Right forelimb (tissue), 1 donor: ENCODE measurements around the gene IRF7.
"Not testable (repeated sequence)": the region's sequence is repeated elsewhere in the genome, so short reads cannot be mapped to it uniquely, and the experiment has no call there.

Source experiments
- DNase-seq: peaks from one replicate; pipeline ENCODE4 v3.0.0-alpha.2; 2018

Gene IRF7

GRCh38 chr11:615504-616319, at the start of gene IRF7:
IRF7 (minus strand) TSS chr11:615950; CDS start chr11:615364, 586 bp downstream.
- DNase-seq: peak; percentile 96

DNA sequence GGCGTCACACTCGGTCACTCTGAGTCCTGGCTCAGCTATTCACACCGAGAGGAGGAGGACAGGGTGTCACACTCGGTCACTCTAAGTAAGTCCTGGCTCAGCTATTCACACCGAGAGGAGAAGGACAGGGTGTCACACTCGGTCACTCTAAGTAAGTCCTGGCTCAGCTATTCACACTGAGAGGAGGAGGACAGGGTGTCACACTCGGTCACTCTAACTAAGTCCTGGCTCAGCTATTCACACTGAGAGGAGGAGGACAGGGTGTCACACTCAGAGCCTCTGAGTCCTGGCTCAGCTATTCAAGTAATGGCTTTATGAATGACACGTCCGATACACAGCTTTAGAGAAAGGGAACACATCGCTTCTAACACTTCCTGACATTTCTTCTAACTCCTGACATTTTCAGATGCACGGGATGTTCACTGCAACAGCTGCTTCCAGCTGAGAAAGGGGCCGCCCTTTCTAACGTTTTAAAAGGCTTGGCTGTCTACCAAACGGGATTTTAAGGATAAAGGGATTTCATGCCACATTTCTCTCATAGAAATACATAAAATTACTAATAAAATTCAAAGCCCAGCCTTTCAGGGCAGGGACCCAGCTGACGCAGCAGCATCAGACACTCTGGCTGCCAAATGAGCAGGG, 49.4 kb upstream of the IRF7 start:
- no peak for DNase-seq

GRCh38 chr11:662689-663274, 47.0 kb upstream of the IRF7 start:
- DNase-seq: peak; percentile 73

DNA sequence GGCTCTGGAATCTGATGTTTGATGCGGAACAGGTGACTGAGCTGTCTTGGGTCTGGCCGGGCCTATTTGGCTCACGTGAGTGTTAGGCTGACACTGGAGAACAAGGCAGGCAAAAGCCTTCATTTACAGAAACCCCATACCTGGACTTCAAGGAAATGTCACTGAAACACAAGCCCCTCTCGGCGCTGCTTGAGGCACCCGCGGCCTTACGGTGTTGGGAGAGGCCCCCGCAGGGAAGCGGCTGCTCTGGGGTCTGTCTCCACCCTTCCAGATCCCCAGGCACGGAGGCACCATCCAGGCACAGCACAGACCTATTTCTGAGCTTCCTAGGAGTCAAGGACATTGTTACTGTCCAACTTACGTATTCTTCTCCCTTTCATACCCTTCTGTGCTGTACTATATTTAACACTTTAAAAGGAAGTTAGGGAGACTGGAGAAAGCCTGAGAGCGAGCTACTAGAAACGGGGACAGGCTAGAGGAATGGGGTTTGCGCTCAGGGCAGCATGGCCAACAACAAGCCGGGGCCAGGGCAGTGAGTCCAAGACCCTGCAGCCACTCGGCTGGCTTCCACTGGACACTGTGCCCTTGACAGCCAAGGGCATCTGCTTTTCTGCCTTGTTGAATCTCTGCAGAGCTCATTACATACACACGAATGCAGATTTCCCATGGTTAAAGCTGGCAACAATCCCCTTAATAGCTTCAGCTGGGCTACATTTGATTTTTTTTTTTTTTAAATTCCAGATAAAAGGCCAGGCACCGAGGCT, 45.1 kb upstream of the IRF7 start:
- no peak for DNase-seq

GRCh38 chr11:660281-660680, 44.5 kb upstream of the IRF7 start:
- no peak for DNase-seq

DNA sequence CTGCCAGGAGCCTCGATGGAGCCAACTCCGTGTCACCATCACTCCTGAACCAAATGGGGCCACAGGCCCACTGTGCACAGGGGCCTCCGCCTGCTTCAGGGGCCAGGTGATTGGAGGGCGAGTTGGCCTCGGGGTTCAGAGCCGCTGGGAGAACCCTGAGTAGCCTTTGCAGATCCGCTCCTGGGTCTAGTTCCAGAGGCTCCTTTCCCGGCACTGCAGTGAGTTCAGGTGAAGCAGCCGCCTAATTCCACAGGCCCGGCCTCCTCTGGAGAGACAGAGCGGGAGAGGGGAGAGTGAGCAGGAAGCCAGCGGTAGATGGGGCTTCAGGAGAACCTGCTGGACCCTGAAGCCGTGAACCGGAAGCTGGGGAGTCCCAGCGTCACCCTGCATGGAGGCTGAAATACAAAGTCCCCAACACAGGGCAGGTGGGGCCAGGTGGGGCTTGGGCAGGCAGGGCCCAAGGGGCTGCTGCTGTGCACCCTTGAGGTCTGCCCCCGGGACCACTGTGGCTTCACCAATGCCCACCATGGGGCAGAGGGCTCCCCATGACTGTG, 43.9 kb upstream of the IRF7 start:
- no peak for DNase-seq

DNA sequence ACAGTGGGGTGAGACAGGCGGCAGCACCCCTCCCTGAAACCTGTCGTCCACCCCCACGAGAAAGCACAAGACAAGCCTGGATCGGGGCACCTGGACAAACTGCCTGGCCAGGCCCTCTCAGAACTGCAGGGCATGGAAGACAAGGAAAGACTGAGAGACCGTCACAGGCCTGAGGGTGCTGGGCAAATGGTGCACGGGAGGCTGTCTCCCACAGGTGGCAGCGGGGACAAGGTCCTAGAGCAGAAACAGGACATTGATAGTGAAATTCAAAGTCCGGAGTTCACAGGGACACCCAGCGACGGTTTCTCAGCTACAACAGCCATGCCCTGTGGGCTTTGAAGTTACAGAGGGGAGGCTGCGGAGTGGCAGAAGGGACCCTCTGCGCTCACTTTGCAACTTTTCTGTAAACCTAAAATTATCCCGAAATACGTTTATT, 42.0 kb upstream of the IRF7 start:
- no peak for DNase-seq

DNA sequence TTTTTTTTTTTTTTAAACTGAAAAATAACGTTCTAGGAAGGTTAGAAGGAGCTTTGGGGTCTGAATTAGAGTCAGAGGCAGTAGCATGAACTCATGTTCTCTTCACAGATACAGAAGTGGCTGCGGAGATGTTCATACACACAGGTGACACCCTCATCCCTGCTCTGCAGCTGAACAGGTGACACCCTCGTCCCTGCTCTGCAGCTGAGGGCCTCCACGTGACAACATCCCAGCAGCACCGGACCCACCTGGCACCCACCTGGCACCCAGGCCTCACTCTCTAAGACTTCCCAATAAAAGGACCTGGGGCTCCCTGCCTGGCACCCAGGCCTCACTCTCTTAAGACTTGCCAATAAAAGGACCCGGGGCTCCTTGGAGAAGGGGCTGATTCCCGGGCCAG, 41.1 kb upstream of the IRF7 start:
- no peak for DNase-seq

- DNase-seq: no peak
Measured at GRCh38 chr11:656426-656825, 40.7 kb upstream of the IRF7 start.

DNA sequence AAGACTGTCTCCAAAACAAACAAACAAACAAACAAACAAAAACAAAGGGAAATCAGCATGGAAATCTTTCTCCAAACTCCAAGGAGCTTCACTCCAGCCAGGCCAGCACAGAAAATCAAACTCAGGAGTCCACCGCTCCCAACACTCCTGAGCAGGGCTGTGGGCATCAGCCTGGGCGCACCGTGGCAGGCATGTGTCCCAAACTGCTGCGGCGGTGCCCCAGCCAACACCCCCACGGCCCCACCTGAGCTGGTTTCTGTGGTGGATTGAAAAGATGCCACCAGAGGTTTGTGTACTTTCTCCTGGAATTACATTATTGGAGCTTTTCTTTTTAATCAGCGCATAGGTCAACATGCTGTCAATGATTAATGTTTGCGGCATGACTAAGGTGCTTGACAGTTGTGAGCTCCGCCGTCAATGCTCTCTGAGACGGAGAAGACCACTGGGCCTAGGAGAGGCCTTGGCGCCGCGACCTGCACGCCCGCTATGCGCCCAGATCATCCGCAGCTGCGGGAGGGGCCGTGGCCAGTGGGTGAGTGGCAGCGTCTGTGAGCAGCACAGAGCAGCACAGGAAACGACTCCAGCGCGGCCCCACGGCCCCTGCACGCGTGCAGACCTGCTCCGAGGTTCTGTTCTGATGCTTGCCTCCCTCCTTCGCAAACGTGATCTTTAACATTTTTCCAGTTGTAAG, 39.4 kb upstream of the IRF7 start:
- no peak for DNase-seq

GRCh38 chr11:654444-654843, 38.7 kb upstream of the IRF7 start:
- not testable (repeated sequence) for DNase-seq

DNA sequence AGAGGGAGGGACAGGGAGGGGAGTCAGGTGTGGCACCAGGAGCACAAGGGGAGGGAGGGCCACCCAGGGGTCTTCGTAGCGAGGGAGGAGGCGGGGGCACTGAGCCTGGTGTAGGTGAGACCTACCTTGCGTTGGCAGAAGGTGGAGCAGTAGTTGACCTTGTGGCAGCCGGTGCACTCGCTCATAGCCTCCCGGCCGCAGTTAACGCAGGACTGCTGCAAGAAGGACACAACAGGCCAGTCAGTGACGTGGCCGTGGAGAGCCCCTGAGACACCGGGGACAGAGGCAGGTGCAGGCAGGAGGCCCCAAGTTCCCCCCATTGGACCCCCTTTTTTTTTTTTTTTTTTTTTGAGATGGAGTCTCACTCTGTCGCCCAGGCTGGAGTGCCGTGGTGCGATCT, 38.1 kb upstream of the IRF7 start:
- DNase-seq: no peak

- DNase-seq: not testable (repeated sequence)
Measured at GRCh38 chr11:653136-653535, 37.4 kb upstream of the IRF7 start.

DNA sequence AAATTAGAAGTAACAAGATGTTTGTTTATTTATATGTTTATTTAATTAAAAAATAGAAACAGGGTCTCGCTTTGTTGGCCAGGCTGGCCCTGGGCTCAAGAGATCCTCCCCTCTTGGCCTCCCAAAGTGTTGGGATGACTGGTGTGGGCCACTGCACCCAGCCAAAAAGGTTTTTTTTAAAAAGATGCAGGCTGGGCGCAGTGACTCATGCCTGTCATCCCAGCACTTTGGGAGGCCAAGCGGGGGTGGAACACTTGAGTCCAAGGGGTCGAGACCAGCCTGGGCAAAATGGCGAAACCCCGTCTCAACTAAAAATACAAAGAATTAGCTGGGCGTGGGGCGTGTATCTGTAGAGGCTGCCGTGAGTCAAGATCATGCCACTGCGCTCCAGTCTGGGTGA, 34.7 kb upstream of the IRF7 start:
- no peak for DNase-seq

DNA sequence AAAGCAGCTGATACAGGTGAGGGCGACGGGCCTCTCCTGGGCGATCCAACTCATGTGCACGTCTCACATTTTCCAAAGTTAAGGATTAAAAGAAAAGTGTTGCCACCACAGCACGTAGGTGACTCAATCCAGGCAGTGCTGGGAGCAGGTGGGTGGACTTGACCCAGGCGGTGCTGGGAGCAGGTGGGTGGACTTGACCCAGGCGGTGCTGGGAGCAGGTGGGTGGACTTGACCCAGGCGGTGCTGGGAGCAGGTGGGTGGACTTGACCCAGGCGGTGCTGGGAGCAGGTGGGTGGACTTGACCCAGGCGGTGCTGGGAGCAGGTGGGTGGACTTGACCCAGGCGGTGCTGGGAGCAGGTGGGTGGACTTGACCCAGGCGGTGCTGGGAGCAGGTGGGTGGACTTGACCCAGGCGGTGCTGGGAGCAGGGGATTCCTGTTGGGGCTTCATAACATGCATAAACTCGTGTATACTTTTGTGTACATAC, 32.0 kb upstream of the IRF7 start:
- not testable (repeated sequence) for DNase-seq

GRCh38 chr11:646214-646613, 30.5 kb upstream of the IRF7 start:
- no peak for DNase-seq

DNA sequence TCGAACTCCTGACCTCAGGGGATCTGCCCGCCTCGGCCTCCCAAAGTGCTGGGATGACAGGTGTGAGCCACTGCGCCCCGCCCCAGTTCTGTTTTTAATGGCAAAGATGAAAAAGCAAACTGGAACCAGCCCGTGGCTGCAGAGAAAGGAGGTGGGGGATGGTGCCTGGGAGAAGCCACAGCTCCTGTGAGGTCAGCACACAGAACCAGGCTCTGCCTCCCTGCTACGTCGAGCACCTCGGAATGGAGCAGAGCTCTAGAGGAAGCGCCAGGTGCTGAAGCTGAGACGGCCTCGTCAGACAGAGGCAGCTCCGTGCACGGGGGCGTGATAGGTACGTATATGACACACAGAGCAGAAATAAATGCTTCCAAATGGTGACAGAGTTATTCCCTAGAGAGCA, 29.8 kb upstream of the IRF7 start:
- DNase-seq: no peak

DNA sequence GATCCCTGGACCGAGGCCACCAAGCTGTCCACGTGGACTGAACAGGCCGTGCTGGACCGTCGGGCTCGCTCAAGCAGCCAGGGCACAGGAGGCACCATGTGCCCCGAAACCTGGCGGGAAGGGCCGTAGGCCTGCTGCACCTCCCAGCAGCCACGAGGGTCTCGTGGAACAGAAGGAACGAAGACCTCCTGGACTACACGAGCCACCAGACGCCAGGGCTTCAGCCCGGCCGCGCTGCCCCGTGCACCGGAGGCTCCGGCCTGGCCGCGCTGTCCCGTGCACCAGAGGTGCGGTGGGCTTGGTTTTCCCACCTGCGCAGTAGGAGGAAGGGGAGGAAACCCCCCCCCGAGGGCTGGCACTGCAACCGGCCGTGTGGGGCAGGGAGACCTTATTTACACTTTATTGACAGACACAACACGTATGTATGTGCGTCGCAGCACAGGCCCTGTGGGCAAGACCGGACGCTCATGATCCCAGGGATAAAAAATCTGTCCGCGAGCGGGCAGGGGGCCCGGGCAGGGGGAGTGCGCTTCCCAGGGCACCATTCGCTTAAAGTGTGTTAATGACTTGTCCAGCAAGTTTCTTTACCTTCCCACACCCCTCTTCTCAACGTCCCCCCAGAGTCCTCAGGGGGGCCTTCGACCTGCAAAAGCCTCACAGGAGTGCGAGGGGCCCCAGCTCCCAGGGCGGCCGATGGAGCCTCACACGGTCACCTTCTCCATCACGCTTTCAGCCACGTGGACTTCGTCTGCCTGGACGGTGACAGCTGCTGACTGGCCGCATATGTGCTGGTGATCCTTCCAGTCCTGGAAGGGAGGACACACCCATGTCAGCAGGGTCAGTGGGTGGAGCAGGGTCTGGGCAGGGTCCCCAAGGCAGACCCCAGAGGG, 28.3 kb upstream of the IRF7 start:
- no peak for DNase-seq

DNA sequence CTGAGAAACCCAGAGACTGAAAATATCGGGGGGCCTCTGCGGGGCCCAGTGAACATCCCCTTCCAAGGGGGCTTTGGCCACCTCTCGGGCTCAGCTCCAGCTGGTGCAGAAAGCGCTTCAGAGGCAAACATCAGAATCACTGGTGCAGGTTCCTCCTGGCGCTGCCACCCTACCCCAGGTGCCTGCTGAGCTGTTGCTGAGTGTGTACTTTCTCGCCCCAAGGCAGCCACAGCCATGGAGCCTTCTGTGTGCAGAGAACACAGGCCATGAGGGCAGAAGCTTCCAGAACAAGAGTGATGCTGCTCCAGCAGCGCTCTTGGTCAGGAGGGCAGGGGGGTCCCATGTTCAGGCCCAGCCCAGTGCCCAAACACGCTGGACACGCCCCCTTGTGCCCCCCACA, 27.6 kb upstream of the IRF7 start:
- DNase-seq: no peak

GRCh38 chr11:641806-642370, 26.1 kb upstream of the IRF7 start:
- DNase-seq: no peak
